SKM-1 treated with dmso at 0.1 percent for 144 hours (cell line): ENCODE data around the gene CPT1B.
A peak's percentile ranks its signal among the peaks of the same experiment; 100 is the strongest.

Experiments used
- DNase-seq: peaks from one replicate; lab custom pipeline; 2025; ENCODE audit not compliant: unreplicated experiment; lab: John Stamatoyannopoulos, UW

The CPT1B gene

DNA sequence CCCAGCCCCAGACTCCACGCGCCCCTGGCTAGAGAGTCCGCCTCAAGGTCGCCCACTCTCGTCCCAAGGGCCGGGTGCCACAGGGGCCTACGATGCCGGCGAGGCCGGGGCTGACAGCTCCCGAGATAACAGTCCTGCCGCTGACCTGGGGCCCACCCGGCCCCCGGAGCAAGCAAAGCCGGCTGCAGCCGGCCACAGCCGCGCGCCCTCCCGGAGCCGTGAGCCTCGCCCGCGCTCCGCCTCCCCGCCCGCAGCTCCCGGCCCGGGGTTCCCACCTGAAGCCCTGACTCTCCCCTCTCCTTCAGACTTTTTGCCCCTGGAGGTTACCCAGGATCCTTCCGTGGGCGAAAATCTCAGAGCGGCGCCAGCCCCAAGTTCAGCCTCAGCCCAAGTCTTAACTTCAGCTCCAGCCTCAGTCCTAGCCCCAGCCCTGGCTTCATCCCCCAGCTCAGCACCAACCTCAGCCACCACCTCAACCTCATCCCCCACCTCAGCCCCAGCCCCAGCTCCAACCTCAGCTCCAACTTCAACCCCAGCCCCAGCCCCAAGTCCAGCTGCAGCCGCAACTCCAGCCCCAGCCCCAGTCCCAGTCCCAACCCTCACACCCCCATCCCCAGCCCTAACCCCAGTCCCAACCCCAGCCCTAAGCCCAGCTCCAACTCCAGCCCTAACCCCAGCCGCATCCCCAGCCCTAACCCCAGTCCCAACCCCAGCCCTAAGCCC, 30.8 kb downstream of the CPT1B start:
- no peak for DNase-seq

DNA sequence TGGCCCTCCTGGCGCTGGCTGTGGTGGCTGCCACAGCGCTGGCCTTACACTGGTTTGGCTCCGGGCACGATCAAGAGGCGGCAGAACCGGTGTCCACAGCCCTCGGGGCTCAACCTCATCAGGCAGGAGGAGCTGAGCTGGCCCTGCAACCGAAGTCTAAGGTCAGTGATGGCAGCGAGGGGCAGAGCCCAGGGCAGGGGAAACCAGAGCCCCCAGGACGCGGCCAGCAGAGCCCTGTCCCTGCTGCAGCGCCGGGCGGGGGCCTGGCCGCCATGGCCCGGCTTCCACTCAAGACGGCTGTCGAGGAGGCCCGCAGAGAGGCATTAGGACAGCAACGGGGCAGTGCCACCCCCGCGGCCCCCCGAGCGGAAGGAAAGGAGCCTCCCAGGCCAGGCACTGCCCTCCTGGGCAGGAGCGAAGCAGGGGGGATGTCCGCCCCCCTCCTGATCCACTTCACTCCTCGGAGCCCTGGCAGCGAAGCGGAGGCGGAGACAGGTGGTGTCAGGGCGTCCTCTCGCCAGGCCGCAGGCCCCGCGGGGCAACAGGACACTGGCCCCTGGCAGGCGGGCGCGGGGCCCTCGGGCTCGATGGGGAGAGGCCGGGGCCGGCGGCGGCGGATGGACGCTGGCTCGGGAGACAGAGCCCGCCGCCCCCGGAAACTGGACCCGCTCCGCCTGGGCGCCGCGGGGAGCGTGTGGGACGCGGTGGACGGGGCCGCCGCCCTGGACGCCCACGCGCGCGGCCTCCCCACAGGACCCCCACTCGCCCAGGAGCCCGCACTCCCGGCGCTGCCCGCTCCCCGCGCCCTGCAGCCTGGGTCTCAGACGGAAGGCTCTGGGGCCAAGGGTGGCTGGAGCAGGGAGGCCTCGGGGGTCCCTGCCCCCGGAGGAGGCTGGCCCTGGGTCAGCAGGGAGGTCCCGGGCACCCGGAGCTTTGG, 31.6 kb downstream of the CPT1B start:
- DNase-seq, result no peak

DNA sequence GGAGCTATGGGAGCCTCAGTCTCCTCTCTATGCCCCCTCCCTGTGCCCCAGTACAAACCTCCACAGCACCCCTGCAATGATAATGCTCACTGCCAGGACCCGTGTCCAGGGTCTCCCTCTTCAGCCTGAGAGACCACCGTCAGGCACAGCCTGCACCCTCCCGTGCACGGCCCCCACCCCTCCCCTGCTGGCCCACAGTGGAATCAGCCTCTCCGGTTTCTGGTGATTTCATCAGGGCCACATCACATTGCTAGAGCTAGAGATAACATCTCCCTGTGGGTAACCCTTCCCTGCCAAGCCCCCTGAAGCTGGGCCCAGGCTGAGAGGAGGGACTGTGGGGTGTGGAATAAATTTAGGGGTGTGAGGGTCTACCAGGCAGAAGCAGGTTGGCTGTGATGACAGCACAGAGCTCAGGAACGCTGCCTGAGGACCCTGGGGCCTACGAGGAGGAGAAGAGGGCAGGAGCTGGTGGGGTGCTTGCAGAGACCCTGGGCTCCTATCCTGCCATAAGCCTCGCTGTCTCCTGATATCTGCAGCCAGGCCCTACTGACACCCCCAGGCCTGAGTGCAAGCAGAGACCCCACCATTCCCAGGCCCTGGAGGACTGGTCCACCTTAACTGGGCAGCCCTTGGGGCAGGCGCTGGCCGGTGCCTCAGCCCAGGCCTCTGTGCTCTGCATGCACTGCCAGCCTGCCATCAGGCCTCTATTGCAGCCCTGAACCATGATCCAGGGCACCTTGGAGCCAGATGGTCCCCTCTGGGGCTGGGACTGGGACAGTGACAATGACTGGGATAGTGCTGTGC, 32.5 kb downstream of the CPT1B start, which contains the start of gene KLHDC7B:
TSS of gene KLHDC7B (plus strand) at position 378 of the 804 bp plus-strand sequence. CDS start at position 723, 345 bp downstream.
- DNase-seq, result peak; percentile 15

DNA sequence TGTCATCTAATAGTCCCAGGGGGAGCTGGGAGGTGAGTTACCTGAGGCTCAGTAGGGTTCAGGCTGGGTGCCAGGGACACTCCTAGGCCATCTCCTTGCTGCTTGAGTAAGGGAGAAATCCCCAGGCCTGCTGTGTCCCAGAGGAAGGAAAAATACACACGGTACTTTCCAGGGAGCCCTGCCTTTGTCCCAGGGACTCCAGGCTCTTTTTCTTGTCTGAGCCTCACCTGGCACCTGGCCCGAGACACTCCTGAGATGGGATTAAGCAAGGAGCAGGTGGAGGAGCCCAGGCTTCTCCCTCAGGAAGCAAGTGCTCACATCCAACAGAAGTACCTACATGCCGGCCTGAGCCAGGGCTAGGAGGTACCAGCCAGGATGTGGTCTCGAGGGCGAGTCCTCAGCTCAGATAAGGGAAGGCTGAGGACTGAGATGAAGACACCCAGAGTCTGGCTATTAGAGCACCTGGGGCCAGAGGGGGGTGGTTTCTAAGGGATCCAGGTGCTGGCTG, 33.4 kb downstream of the CPT1B start:
- no peak for DNase-seq

DNA sequence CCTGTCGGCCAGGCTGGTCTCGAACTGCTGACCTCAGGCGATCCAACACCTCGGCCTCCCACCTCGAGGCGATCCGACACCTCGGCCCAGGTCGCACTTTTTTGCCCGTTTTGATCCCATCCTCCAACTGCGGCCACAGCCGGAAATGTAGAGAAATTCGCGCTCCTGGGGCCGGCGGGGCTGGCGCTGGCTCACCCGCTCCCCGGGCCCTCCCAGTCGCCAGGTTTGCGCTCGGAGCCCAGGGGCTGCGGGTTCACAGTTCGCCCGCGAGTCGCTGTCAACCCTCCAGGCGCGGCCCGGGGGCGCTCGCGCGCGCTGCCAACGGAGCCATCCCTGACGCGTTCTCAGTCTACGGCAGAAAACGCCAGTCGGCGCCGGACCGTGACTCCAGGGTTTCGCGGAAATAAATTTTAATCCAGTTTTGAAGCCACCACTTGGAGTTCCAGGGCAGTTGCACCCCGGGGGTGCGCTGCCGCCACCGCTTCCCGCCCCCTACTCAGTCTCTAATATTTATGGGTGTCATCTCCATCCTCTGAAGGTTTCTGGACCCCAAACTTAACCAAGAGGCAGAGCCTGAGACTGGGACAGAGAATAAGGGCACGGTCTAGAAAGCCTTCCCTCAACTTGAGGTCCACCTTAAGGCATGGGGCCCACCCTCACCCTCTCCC, 34.0 kb downstream of the CPT1B start:
- DNase-seq, result no peak

DNA sequence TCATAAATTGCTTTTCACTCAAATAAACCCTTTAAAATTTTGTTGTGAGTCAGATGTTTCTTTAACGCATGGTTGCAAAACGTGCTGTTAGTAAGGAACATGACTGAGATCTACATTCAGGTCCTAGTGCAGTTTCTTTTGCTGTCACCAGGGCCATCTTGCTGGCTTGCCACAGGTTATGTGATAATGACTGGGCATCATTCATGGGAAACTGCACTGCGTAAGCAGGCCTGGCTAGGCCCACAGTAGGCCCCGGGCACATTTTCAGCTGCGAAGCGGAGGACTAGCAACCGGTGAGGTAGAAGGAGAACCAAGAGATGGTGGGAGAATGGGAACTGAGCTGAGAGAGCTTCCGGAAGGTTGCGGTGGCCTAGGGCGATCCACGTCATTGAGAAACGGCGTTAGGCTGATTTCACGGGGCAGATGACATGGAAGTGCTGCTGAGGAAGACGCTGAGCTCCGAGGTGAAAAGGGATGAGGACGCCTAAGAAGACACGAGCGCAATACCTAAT, 35.8 kb downstream of the CPT1B start:
- peak; percentile 26 for DNase-seq

DNA sequence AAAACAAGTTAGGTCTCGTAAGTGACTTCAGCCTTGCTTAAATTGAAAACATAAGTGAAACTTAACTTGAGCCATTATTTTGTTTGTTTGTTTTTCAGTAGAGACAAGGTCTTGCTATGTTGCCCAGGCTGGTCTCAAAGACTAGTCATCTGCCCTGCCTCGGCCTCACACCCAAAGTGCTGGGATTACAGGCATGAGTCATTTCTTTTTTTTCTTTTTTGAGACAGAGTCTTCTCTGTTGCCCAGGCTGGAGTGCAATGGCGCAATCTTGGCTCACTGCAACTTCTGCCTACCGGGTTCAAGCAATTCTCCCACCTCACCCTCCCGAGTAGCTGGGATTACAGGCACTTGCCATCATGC, 36.6 kb downstream of the CPT1B start:
- peak; percentile 83 for DNase-seq

DNA sequence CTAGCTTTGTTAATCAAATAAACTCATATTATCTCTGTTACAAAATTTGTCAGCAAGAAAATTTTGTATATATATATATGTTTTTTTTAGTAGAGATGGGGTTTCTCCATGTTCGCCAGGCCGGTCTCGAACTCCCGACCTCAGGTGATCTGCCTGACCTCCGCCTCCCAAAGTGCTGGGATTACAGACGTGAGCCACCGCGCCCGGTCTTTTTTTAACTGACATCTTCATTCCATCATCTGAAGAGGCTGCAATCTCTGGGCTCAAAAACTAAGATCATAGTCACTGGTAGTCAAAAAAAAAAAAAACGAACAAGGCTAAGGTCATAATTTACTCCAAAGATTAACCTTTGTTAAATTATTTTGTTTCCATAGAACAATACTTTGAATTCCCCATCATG, 37.8 kb downstream of the CPT1B start:
- DNase-seq, result no peak

DNA sequence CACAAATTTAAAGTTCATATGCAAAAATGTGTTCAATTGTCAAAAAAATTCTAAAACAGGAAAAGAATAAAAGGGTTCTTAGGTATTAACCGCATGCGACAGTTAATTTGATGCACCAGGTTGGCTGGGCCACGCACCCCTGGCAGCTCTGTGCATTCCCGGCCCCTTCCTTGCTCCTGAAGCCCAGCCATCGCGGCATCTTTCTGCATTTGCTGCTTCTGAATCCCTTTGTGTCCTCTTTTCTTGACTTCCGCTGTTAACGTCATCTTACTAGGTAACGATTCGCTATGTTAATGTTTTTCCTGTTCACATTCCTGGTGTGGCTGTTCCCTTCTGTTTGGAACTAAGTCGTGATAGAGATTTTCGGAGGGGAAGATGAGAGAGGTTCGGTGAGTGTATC, 40.5 kb downstream of the CPT1B start:
- no peak for DNase-seq

DNA sequence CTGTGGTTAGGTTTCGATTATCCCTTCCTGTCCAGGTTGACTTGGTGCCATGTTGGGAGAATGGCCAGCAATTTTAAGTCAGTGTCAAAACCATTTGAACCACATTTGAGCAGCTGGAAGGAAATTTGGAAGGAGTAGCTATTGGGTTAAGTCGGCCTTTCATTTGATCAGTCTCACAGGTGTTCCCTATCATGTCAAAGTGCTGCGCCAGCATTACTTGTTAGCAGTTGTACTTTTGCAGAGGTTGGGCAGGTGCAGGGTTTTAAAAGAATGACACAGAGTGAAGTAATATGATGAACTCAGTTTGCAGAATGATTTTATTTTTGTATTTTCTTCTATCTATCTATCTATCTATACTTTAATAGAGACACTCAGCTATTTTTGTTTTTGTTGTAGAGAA, 42.0 kb downstream of the CPT1B start:
- no peak for DNase-seq

DNA sequence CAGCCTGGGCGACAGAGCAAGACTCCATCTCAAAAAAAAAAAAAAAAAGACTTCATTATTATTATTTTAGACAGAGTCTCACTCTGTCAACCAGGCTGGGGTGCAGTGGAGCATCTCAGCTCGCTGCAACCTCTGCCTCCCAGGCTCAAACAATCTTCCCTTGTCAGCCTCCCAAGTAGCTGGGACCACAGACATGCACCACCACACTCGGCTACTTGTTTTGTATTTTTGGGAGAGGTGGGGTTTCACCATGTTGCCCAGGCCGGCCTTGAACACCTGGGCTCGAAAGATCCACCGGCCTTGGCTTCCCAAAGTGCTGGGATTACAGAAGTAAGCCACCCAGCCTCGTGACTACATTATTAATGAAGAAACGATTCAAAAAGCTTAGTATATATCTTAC, 43.1 kb downstream of the CPT1B start:
- DNase-seq, result no peak

DNA sequence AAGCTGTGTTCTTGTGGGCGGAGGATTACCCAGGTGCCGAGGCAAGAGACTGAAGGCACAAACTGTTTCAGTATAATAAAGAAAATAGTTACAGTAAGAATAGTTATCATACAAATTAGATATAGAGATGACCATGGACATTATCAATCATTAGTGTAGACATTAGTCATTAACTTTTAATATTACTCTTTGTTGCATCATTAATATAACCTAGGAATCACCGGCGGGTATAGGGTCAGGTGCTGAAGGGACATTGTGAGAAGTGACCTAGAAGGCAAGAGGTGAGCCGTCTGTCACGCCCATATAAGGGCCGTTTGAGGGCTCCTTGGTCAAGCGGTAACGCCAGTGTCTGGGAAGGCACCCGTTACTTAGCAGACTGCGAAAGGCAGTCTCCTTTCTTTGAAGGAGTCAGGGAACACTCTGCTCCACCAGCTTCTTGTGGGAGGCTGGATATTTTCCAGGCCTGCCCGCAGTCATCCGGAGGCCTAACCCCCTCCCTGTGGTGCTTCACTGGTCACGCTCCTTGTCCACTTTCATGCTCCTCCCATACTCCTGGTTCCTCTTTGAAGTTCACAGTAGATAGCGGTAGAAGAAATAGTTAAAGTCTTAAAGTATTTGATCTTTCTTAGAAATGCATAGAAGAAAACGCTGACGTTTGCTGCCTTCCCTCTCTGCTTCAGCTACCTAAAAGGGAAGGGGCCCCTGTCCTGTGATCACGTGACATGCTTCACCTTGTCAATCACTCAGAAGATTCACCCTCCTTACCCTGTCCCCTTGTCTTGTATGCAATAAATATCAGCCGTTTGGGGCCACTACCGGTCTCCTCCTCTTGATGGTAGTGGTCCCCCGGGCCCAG, 44.1 kb downstream of the CPT1B start:
- DNase-seq, result peak; percentile 47

DNA sequence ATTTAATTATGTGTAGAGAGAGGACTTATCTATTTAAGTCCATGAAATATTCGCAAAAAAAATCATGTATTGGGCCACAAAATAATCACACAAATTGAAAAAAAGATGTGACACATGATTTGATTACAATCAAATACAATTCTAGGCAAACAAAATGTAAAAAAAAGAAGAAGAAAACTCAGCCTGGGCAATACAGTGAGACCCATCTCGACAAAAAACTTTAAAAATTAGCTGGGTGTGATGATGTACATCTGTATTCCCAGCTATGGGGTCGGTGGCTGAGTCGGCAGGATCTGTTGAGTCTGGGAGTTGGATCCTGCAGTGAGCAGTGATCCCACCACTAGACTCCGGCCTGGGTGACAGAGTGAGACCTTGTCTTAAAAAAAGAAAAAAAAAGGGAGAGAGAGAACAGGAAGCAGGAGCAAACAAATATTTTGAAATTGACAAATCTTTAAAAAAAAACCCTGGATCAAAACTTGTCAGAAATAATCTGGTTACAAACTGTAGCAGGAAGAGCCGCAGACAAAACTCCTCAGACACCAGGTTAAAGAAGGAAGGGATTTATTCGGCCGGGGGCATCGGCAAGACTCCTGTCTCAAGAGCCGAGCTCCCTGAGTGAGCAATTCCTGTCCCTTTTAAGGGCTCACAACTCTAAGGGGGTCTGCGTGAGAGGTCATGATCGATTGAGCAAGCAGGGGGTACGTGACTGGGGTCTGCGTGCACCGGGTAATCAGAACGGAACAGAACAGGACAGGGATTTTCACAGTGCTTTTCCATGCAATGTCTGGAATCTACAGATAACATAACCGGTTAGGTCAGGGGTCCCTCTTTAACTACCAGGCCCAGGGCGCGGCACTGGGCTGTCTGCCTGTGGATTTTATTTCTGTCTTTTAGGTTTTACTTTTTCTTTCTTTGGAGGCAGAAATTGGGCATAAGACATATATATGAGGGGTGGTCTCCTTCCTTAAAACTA, 45.1 kb downstream of the CPT1B start:
- DNase-seq, result no peak

DNA sequence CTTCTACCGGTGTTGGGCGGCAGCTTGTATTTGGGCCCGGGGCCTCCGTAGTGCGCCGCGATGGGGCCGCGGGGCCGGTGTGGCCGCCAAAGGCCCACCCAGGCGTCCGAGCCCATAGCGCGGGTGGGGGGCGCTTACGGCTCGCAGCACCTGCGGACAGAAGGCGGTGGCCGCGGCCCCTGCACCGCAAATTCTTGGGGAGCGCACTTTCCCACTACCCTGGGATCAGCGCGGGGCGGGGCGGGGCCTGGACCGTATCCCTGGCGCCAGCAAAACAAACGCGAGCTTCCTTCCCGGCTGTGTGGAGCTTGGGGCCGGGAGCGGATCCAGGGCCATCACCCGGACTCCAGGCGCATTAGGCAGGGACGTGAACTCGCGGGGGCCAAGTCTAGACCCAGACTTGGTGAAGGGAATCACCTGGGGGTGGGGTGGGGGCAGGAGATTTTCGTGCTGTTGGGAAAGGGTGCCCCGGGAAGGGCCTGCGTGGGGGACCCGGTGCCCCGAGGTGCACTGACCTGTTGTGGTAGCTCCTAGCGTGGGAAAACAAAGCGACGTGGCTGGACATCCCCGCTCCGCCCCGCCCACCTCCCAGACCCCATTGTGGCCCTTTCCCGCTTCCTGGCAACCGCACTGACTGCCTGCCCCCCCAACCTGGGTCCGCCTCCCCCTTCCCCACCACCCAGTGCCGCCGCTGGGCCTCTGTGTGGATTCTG, 46.1 kb downstream of the CPT1B start:
- no peak for DNase-seq

DNA sequence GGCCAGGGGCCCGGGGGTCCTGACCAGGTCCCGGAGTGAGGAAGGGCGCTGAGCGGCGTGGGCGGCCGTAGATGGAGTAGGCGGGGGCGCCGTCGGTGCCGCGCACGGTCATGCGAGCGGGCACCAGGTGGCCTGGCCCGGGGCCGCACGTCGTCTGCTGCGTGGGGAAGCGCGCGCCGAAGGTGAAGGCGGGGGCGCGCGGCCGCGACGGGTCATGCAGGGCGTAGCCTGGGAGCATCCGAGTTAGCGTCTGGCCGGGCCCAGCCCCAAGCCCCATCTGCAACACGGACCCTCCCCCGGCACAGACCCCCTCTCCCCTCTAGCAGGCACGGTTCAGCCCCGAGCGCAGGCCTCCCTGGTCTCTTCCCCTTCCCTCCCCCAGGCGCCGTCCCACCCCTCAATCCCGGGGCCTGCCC, 46.7 kb downstream of the CPT1B start:
- DNase-seq, result peak; percentile 38

DNA sequence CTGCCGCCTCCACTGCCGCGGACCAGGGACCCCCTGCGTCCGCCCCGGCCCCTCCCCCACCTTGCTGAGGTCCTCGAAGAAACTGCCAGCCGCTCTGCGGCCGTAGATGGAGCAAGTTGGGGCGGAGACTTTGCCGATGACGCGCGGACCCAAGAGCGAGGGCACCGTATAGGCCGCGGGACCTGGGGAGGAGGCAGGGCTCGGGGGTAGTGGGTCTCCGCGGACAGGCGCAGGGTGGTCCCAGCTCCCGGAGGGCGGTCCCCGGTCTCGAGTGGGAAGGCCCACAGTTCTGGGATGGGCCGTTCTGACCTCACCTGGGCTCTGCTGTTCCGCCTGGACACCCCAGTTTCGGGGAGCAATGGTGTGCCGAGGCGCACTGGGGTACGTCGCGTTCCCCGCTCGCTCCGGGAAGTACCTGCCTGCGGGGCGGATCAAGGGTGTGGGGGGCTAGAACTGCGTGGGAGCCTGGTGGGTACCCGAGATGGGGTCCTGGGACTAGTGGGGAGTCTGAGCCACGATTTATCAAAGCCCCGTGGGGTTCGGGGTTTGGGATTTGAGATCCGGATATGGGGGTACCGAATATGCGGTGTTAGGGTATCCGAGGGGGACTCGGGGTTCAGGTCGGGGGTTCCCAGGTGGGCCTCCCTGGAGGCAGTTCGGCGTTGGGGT, 47.2 kb downstream of the CPT1B start:
- peak; percentile 85 for DNase-seq

DNA sequence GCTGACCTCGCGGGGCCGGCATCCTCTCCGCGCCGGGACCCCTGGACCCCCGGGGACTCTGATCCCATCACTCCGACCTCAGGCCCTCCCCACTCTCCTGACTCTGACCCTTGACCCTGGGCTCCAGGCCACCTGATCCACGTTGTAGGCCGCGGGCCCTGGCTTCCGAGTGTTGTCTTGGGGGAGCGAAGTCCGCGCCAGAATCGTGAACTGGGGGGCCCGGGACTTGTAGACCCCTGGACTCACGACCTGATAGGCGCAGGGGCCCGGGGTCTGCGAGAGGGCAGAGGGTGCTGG, 47.7 kb downstream of the CPT1B start:
- DNase-seq, result no peak
